HTERT RPE-1 (cell line): ENCODE results near the gene ADCYAP1R1.

Source experiments
- in situ Hi-C: fragments of 300-500 bp; cut with MboI; formaldehyde crosslinking; loops from 4 replicates; pipeline ENCODE4 v1.14.3; 2020; ENCODE audit warnings: low sequenced_read_pairs

The ADCYAP1R1 gene

DNA sequence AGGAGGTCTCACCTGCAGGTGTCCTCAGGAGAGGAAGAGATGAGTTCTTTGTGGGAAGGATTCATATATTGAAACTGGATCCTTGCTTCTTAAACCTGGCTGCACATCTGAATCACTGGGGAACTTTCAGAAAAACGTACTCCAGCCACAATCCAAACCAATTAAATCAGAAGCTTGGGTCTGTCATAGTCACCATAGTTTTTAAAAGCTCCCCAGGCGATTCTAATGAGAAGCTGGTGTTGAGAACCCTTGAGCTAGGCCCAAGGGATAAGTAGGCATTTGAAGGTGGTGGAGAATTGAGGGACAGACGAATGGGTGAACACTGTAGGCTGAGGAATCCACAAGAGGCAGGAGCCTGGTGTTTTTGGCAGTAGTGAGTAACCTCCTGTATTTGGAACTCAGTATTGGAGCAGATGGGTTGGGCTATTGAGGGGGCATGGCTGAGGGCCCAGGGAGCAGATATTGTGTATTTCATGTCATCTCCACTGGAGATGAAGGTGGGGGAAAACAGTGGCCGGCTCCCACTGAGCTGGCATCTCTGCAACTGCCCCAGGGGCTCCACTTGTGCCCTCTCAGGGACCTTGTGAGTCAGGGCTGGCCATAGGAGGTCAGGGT, 14.5 kb downstream of the ADCYAP1R1 start:
- in situ Hi-C loops, result no loop called here

GRCh38 chr7:31067491-31067890, 15.4 kb downstream of the ADCYAP1R1 start:
- in situ Hi-C loops, result no loop called here

- in situ Hi-C loops, result no loop called here
Observed at GRCh38 chr7:31068006-31068675, 16.0 kb downstream of the ADCYAP1R1 start.

DNA sequence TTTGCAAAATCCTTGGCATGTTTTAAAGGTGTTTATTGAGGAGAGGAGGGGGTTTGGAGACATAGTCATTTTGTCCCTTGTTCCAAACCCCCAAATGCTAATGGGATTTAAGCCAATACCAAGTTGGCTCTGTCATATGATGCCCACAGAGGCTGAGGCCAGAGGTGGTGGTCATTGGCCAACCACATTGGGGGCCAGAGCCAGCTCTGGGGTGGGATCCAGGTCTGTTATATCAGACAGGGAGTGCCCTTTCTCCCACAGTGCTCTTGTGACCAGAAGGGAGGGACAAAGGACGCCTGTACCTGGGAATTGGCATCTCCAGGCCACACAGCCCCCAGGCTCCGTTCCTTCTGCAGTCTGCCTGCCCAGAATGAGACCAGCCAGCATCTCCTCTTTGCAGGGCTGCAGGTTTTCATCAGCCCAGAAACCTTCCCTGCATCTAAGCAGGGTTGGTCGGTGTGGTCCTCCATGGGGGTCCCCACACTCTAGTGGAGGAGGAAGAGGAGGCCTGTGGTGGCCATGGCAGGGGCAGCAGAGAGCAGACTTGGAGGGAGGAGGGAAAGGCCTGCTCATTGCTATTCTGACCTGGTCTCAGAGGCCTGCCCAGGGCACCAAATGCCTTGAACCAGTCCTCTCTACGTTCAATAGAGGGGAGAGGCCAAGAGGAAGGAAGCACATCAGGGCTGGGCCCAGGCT, 17.9 kb downstream of the ADCYAP1R1 start:
- in situ Hi-C loops, result no loop called here

GRCh38 chr7:31070991-31071644, 19.0 kb downstream of the ADCYAP1R1 start:
- in situ Hi-C loops, result no loop called here

- in situ Hi-C loops, result no loop called here
Observed at GRCh38 chr7:31071645-31072029, 19.5 kb downstream of the ADCYAP1R1 start.

DNA sequence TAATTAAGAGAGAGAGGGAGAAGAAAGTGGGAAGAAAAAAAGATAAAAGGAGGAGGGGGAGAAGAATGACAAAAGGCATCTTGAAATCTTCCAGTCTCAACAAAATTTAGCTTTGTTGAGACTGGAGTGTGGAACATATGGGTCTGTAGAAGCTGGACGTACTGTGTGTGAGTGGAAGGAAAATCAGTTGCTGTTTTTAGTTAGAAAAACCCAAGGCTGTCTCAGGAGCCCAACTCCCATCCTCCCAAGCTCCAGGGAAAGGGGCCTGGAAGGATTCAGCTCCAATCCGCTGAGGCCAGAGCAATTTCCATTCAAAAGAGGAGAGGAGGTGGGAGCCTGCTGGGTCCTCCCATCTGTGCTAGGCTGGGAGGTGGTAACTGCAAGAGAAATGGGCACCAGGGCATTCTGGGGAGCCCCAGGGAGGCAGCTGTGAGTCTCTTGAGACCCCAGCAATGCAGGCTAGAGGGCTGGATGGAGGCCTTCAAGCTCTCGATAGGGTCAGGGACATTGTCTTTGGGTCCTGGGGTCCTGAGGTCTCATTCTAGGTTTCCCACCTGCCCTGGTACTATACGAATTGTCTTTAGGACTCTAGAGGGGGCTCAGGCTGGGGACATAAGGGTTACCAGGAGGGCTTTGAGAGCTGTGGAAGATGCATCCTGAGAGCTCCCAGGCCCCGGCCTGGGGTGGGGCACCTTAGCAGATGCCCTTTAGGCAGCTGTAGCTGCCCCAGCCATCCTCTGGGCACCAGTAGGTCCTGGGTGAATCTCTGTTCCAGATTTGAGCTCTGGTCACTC, 21.4 kb downstream of the ADCYAP1R1 start:
- in situ Hi-C loops, result no loop called here

DNA sequence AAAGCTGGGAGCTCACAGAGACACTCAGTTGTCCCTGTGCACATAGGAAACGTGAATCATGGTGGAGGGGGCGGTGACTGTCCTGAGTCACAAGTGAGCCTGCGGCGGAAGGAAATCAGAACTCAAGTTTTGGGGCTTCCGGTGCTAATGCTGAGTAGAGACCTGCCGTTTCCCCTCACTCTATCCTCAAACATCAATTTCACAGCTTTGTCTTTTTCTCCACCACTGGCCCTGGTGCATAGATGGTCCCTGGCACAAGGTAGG, 21.9 kb downstream of the ADCYAP1R1 start:
- in situ Hi-C loops, result no loop called here

- in situ Hi-C loops, result no loop called here
Observed at GRCh38 chr7:31074403-31075085, 22.4 kb downstream of the ADCYAP1R1 start.

DNA sequence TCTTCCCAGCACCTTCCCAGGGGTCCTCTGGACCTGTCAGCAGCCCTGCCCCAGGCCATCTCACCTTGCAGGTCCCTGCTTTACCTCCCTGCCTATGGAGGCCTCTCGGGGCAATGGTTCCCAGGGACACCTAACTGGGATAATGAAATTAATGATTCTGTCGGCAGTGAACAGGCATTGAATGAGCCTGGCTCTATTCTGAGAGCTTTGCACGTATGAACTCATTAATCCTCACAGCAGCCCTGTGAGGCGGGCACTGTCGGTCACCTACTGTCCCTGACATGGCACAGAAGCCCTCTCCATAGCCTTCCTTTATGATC, 22.9 kb downstream of the ADCYAP1R1 start:
- in situ Hi-C loops, result no loop called here

GRCh38 chr7:31076051-31076450, 23.9 kb downstream of the ADCYAP1R1 start:
- in situ Hi-C loops, result no loop called here

- in situ Hi-C loops, result no loop called here
Observed at GRCh38 chr7:31076641-31077310, 24.7 kb downstream of the ADCYAP1R1 start.

DNA sequence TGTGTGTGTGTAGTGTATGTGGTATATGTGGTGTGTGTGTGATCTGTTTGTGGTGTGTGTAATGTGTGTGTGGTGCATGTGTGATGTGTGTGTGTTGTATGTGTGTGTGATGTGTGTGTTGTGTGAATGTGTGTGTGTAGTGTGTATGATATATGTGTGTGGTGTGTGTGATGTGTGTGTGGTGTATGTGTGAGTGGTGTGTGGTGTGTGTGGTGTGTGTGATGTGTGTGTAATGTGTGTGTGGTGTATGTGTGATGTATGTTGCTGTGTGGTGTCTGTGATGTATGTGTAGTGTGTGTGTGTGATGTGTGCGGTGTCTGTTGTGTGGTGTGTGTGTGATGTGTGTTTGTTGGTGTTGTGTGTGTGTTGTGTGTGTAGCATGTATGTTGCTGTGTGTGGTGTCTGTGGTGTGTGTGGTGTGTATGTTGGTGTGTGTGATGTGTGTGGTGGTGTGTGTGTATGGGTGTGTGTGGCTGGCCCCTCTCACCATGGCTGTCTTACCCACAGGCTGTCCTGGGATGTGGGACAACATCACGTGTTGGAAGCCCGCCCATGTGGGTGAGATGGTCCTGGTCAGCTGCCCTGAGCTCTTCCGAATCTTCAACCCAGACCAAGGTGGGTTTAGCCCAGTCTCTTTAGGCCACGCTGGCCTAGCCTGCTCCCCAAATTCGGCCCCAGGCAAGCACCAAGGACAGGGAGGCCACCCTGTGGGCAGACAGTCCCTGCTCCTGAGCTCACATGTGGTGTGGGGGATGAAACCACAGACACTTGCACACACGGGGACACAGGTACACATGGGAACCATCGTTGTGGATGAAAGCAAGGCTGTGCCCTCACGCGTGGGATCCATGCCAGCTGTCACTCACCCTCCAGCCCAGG, 25.6 kb downstream of the ADCYAP1R1 start:
- in situ Hi-C loops, result no loop called here

DNA sequence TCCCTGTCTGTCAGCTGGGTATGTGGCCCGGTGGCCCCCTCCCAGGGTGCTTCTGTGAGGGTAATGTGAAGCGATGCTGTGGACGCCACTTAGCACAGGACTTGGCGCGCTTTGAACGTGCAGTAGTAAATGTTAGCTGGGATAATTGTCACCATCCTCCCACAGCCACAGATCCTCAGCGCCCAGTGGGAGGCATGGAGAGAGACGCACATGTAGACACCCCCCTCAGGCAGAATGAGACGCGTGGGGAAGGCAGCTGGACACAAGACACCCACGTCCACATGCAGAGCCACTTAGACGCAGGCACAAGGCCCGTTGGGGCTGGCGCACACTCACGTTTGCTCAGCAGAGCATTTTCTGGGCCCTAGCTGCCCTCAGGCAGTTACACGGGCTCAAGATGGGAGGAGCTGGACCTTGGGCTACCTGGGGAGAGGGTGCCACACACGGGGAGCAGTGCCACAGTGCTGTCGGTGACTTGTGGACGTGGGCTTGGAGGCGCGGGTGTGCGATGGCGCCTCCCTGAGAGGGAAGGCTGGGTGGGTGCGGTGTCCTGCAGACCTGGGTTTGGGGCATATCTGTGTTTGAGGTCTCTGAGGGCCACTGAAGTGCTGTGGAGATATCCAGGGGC, 26.4 kb downstream of the ADCYAP1R1 start:
- in situ Hi-C loops, result no loop called here

GRCh38 chr7:31079126-31079823, 27.2 kb downstream of the ADCYAP1R1 start:
- in situ Hi-C loops, result no loop called here

GRCh38 chr7:31079824-31080511, 27.9 kb downstream of the ADCYAP1R1 start:
- in situ Hi-C loops, result no loop called here

- in situ Hi-C loops, result no loop called here
Observed at GRCh38 chr7:31080763-31081162, 28.7 kb downstream of the ADCYAP1R1 start.

- in situ Hi-C loops, result no loop called here
Observed at GRCh38 chr7:31082017-31082416, 29.9 kb downstream of the ADCYAP1R1 start.
